NCI-H345 treated with DMSO at 0.1 percent for 48 hours (cell line): ENCODE measurements around the gene WNT16.

Source experiments
- DNase-seq: peaks from one replicate; lab custom pipeline; 2025; ENCODE audit not compliant: unreplicated experiment; lab: John Stamatoyannopoulos, UW

WNT16 gene

GRCh38 chr7:121390109-121390508 is 61.3 kb downstream of the WNT16 start:
- no peak for DNase-seq

- DNase-seq = no peak
Measured at GRCh38 chr7:121390617-121391016, 61.8 kb downstream of the WNT16 start.
